Choroid plexus epithelial cell (primary cell): Measurements from ENCODE around the gene TNRC6C.
A peak's percentile ranks its signal among the peaks of the same experiment; 100 is the strongest.

Source experiments
- DNase-seq: peaks from one replicate; pipeline ENCODE4 v3.0.0-alpha.2; 2010; ENCODE audit warnings: low read depth
- H3K4me3 ChIP-seq: 2 replicates; pipeline ENCODE4 v1.5.1; 2011; ENCODE audit warnings: low read depth, mild to moderate bottlenecking, control low read depth, low read length, moderate library complexity
- CTCF ChIP-seq: conservative IDR thresholded peaks from 2 replicates; pipeline ENCODE4 v1.5.1; 2011; ENCODE audit warnings: low read depth, mild to moderate bottlenecking, control low read depth, inconsistent platforms, low read length, moderate library complexity

TNRC6C gene

GRCh38 chr17:78132767-78133178, 174.3 kb downstream of the TNRC6C start:
- TF ChIP-seq CTCF: no peak
- no peak for DNase-seq
- H3K4me3 ChIP-seq: no peak overlapping the region

- DNase-seq: no peak
- no peak for TF ChIP-seq CTCF
- no peak overlapping the region for H3K4me3 ChIP-seq
Measured at GRCh38 chr17:78133179-78133951, 174.9 kb downstream of the TNRC6C start.

GRCh38 chr17:78133971-78134898, 175.7 kb downstream of the TNRC6C start:
- DNase-seq: peak; percentile 63
- H3K4me3 ChIP-seq: no peak overlapping the region
- TF ChIP-seq CTCF: peak; percentile 78

- H3K4me3 ChIP-seq: no peak overlapping the region
- TF ChIP-seq CTCF: no peak
- no peak for DNase-seq
Measured at GRCh38 chr17:78134899-78135385, 176.4 kb downstream of the TNRC6C start.

DNA sequence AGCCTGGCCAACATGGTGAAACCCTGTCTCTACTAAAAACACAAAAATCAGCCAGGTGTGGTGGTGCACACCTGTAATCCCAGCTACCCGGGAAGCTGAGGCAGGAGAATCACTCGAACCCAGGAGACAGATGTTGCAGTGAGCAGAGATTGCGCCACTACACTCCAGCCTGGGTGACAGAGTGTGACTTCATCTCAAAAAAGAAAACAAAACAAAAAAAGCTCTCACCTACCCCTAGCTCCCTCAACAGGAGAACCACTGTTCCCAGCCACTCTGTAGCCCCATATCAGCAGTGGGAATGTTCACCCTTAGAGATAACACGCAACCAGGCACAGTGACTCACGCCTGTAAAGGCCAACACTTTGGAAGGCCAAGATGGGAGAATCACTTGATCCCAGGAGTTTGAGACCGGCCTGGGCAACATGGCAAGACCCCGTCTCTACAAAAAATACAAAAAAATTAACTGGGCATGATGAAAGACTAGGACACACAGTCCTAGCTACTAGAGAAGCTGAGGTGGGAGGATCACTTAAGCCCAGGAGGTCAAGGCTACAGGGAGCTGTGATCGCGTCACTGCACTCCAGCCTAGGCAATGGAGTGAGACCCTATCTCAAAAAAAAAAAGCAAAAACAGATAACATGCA, 177.5 kb downstream of the TNRC6C start:
- no peak overlapping the region for H3K4me3 ChIP-seq
- TF ChIP-seq CTCF: no peak
- no peak for DNase-seq

GRCh38 chr17:78137392-78138203, 179.1 kb downstream of the TNRC6C start:
- peak; percentile 41 for TF ChIP-seq CTCF
- no peak overlapping the region for H3K4me3 ChIP-seq
- no peak for DNase-seq
